NB4 (cell line): ENCODE measurements around the gene CTNND2.

ENCODE experiments used
- DNase-seq: peaks from one replicate; pipeline ENCODE4 v3.0.0; 2010; ENCODE audit warnings: low read depth
- H3K4me3 ChIP-seq: one replicate; pipeline ENCODE4 v1.5.1; 2011; ENCODE audit warnings: mild to moderate bottlenecking, low read depth, low read length, moderate library complexity
- MYC ChIP-seq: IDR thresholded peaks from 2 replicates; pipeline ENCODE4 v1.6.1; 2011; ENCODE audit warnings: low read depth, low read length
- POLR2A ChIP-seq: IDR thresholded peaks from 2 replicates; pipeline ENCODE4 v1.6.1; 2011; ENCODE audit warnings: mild to moderate bottlenecking; ENCODE audit not compliant: insufficient read length; ENCODE audit errors: extremely low read depth
- TF ChIP-seq, protein P1 (sequence below): IDR thresholded peaks from 2 replicates; pipeline ENCODE4 v1.6.1; 2011; ENCODE audit warnings: low read depth, low read length
- TF ChIP-seq, protein P2 (sequence below): IDR thresholded peaks from one replicate; pipeline ENCODE4 v1.5.1; 2012; ENCODE audit warnings: low read depth, low read length

The CTNND2 gene

DNA sequence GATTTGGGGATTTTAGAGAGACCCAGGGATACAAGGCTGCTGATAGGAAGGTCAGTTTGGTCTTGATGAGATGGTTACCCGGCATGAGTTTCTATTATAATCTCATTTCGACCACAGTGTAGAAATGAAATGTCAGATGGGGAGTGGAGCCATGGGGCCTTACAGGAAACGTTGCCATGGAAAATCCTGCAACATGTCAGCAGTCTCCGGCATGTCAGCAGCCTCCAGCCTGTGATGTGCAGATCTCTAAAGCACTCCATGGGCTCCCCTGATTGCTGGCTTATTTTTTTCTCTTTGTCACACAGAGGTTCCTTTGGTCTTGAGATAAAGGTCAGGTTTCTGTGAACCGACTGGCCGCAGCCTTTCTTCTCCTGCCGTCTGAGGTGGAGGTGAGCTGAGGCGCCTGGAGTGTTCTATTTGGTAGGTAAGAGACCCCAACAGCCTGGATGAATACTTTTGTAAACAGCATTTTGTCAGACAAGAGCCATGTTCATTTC is 934.5 kb downstream of the CTNND2 start:
- TF ChIP-seq MYC (no peak), POLR2A (no peak)
- TF ChIP-seq, protein P1, sequence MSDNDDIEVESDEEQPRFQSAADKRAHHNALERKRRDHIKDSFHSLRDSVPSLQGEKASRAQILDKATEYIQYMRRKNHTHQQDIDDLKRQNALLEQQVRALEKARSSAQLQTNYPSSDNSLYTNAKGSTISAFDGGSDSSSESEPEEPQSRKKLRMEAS = no peak
- TF ChIP-seq, protein P2, sequence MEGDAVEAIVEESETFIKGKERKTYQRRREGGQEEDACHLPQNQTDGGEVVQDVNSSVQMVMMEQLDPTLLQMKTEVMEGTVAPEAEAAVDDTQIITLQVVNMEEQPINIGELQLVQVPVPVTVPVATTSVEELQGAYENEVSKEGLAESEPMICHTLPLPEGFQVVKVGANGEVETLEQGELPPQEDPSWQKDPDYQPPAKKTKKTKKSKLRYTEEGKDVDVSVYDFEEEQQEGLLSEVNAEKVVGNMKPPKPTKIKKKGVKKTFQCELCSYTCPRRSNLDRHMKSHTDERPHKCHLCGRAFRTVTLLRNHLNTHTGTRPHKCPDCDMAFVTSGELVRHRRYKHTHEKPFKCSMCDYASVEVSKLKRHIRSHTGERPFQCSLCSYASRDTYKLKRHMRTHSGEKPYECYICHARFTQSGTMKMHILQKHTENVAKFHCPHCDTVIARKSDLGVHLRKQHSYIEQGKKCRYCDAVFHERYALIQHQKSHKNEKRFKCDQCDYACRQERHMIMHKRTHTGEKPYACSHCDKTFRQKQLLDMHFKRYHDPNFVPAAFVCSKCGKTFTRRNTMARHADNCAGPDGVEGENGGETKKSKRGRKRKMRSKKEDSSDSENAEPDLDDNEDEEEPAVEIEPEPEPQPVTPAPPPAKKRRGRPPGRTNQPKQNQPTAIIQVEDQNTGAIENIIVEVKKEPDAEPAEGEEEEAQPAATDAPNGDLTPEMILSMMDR = no peak
- no peak for DNase-seq

DNA sequence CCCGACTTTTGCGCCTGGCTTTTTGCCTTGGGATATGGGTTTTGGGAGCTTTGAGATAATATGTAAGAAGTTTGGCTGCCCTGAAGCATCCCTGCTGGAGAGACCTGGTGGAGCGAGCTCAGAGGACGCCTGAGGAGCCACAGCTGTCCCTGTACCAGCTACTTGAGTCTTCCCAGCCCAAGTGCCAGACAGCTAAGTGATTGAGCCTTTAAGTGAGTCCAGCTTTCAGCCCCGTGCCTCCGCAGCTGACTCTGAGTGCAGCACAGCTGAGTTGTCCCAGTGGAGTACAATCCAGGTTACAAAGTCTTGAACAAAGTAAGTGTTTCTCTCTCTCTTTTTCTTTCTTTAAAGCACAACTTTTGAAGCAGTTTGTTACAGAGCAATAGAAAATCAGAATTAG is 939.4 kb downstream of the CTNND2 start:
- H3K4me3 ChIP-seq = no peak overlapping the region
- TF ChIP-seq POLR2A (no peak), MYC (no peak)
- TF ChIP-seq, protein P1 = no peak
- TF ChIP-seq, protein P2 = no peak
- DNase-seq = no peak

More for the DNA sequence above, 934.5 kb downstream of the CTNND2 start:
- H3K4me3 ChIP-seq = no peak overlapping the region

DNA sequence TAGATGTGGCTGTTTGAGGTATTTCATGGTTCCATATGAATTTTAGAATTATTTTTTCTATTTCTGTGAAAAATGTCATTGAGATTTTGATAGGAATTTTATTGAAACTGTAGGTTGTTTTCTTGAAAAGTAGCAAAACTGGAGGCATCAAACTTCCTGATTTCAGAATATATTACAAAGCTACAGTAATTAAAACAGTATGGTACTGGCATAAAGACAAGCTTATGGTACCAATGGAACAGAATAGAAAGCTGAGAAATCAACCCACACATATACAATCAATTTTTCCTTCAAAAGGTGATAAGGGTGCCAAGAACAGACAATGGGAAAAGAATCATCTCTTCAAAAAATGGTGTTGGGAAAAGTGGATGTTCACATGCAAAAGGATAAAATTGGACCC is 945.5 kb downstream of the CTNND2 start:
- TF ChIP-seq MYC = no peak
- no peak for TF ChIP-seq POLR2A
- TF ChIP-seq, protein P2 = no peak
- TF ChIP-seq, protein P1 = no peak
- DNase-seq = no peak
- no peak overlapping the region for H3K4me3 ChIP-seq

DNA sequence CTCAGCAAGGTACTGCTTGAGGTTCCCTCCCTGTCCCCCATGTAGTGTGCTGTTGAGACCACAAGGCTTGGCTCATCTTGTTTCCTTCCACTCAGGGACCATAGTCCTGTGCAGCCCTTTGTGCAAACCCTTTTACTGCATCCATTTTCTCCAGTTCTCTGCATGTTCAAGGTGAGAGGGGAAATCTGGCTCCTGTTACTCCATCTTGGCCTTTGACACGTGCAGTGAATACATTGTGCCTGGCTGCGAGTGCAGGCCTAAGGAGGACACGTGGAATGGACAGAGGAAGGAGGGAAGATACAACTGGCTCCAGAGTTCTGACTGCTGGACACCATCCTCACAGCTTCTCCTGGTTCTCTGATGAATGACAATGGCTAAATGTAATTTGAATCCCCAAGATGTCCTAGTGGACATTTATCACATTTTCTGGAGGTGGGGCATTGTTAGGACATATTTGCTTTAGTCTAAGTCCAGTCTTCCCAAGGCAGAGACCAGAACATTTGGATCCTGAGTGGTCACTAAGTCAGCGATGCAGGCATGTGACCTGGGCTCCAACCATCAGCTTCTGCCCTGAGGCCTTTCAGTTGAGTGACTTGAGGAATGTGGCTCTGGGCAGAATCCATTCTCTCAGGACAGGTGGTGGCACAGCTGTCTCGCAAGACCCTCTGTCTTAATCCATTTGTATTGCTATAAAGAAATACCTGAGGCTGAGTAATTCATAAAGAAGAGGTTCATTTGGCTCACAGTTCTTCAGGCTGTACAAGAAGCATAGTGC is 954.2 kb downstream of the CTNND2 start:
- H3K4me3 ChIP-seq = no peak overlapping the region
- TF ChIP-seq, protein P2 = no peak
- TF ChIP-seq MYC (no peak), POLR2A (no peak)
- TF ChIP-seq, protein P1 = no peak
- DNase-seq = no peak

DNA sequence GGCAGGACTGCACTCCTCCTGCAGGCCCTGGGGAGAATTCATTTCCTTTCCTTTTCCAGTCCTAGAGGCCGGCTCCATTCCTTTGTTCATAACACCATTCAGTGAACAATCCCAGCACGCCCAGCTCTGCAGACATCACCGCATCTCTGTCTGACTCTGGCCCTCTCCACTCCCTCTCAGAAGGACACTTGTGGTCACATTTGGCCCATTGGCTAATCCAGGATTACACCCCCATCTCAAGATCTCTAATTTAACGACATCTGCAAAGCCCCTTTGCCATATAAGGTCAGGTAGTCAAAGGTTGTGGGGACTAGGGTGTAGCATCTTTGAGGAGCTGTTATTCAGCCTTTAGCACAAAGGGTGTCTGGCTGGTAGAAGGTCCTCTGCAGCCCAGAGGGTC is 958.2 kb downstream of the CTNND2 start:
- H3K4me3 ChIP-seq = no peak overlapping the region
- TF ChIP-seq POLR2A (no peak), MYC (no peak)
- TF ChIP-seq, protein P2 = no peak
- TF ChIP-seq, protein P1 = no peak
- DNase-seq = no peak
